Epithelial cell of esophagus (primary cell): ENCODE results near the gene CLIP3.

ENCODE experiments used
- DNase-seq: peaks from one replicate; pipeline ENCODE4 v3.0.0; 2010; ENCODE audit warnings: low read depth
- H3K4me3 ChIP-seq: 2 replicates; pipeline ENCODE4 v1.5.1; 2011; ENCODE audit warnings: mild to moderate bottlenecking, low read length, control low read depth
- TF ChIP-seq, protein P1 (sequence below): IDR thresholded peaks from 2 replicates; pipeline ENCODE4 v1.5.1; 2011; ENCODE audit warnings: low read depth, mild to moderate bottlenecking, low read length, control low read depth, inconsistent platforms; ENCODE audit not compliant: insufficient read depth; ENCODE audit errors: missing control alignments

The CLIP3 gene

GRCh38 chr19:36006955-36007354 lies 25.7 kb downstream of the CLIP3 start:
- TF ChIP-seq, protein P1, sequence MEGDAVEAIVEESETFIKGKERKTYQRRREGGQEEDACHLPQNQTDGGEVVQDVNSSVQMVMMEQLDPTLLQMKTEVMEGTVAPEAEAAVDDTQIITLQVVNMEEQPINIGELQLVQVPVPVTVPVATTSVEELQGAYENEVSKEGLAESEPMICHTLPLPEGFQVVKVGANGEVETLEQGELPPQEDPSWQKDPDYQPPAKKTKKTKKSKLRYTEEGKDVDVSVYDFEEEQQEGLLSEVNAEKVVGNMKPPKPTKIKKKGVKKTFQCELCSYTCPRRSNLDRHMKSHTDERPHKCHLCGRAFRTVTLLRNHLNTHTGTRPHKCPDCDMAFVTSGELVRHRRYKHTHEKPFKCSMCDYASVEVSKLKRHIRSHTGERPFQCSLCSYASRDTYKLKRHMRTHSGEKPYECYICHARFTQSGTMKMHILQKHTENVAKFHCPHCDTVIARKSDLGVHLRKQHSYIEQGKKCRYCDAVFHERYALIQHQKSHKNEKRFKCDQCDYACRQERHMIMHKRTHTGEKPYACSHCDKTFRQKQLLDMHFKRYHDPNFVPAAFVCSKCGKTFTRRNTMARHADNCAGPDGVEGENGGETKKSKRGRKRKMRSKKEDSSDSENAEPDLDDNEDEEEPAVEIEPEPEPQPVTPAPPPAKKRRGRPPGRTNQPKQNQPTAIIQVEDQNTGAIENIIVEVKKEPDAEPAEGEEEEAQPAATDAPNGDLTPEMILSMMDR: no peak
- no peak for DNase-seq
- H3K4me3 ChIP-seq: no peak overlapping the region

DNA sequence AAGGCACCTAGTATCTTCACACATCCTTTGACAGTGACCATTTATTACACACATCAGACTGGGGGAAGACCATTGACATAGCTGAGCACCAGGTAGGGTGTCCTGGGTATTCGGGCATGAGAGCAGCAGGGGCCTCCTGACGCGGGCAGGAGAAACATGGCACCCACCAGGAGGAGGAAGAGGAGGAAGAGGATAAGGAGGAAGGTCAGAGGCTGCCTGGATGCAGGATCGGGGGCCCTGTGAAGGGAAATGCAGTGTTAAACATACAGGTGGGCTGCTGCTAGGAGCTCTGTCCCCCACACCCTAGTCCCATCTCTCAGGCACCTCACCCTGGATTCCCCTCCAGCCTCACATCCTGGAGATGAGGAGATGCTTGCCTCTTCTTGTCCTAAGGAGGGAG lies 29.4 kb downstream of the CLIP3 start:
- no peak for DNase-seq
- no peak overlapping the region for H3K4me3 ChIP-seq
- TF ChIP-seq, protein P1: no peak

- no peak for DNase-seq
- TF ChIP-seq, protein P1: no peak
- no peak overlapping the region for H3K4me3 ChIP-seq
These were observed 31.1 kb downstream of the CLIP3 start for GRCh38 chr19:36001605-36002004.

DNA sequence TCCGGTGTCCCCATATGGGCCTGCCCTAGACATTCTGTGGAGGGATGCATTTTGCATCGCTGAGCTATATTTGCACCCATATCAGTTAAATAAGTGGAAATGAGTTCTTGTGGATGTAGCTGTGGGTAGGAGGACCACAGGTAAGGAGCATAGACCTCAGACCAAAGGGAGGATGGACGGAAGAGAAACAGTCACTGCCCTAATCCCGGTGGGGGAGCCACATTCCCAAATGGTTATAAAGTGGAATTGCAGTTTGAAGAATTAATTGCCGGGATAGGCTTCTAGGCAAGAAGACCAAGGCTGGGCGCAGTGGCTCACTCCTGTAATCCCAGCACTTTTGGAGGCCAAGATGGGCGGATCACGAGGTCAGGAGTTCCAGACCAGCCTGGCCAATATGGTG lies 35.9 kb downstream of the CLIP3 start:
- TF ChIP-seq, protein P1: no peak
- H3K4me3 ChIP-seq: no peak overlapping the region
- DNase-seq: no peak

DNA sequence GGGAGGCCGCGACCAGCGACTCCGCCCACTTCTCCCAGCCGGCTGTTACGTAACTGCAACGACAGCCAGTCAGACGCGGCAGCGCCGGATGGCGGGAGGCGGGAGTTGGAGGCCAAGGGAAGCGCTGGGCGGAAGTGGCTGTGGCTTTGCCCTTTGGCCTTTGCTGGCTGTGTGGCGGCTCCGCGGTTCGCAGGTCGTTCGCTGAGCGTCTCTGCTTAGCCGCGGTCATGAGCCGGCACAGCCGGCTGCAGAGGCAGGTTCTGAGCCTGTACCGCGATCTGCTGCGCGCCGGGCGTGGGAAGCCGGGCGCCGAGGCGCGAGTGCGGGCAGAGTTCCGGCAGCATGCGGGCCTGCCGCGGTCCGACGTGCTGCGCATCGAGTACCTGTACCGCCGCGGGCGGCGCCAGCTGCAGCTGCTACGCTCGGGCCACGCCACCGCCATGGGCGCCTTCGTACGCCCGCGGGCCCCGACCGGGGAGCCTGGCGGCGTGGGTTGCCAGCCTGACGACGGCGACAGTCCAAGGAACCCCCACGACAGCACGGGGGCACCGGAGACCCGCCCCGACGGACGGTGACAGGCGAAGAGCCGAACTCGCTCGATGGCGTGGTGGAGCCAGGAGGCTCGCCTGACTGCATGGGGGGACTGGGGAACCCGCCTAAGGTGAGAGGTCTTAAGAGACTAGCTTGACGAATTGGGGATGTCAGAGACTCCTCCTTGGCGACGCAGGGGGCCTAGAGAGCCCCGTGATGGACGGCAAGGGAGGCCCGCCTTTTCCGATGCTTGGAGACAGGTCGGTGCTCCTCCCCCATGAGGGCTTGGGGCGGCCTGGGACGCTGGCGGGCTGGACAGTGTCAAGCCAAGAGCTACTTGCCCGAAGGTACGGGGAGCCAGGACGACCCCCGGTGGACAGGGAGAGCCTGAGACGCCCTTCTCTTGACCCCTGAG lies 37.4 kb downstream of the CLIP3 start, which contains the start of gene SDHAF1:
TSS of gene SDHAF1 (plus strand) at position 141 of the 946 bp plus-strand sequence. CDS start at position 228, 87 bp downstream.
- TF ChIP-seq, protein P1: no peak
- peak within 1 kb of the TSS; percentile 60 for H3K4me3 ChIP-seq
- DNase-seq: peak; percentile 93

DNA sequence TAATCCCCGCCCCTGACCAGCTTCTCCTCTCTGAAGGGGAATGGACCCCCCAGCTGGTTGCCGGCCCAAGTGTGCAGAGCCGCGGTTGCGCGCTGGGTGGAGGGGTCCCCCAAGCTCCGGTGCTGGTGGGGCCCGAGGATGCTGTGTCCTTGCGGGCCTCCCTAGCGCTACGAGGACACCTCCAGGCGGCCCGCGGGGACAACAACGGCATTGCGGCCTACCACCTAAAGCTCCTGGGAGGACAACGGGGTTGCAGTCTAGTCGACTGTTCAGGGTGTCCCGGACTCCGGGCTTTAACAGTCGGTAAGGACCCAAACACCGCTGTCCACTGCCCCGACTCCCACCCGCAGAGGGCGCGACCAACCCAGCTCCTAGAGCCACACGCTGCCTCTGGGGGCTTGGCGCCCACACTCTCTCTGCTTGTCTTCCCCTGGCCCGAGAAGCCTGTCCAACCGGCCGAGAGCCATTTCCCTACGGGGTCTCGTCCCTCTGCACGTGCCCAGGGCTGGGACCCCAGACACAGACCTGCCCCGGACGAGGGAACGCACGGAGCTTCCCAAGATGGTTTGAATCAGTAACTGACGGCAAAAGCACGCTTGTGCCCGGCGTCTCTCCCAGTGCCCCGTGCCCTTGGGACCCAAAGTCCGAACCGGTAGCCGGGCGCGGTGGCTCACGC lies 38.6 kb downstream of the CLIP3 start:
- TF ChIP-seq, protein P1: no peak
- no peak for DNase-seq
- peak overlapping the region; percentile 60 for H3K4me3 ChIP-seq
